Gastrocnemius medialis (tissue), 4 donors: Measurements from ENCODE around the gene NRG3.

Experiments used
- CTCF ChIP-seq, 5 experiments: fragments of 450-650 bp in 3 of 5; fragments of 200-600 bp in 2 of 5; sonication (generic) in 2 of 5; IDR thresholded peaks in 4 of 5; conservative IDR thresholded peaks in 1 of 5; 1 replicate in 4 of 5; 2 replicates in 1 of 5; pipeline ENCODE4 v1.5.1; 2016 to 2019; ENCODE audit warnings: antibody characterized with exemption in 5 of 5, mild to moderate bottlenecking in 3 of 5, moderate library complexity in 3 of 5
- POLR2A ChIP-seq, 2 donors: fragments of 450-650 bp; IDR thresholded peaks; one replicate each; pipeline ENCODE4 v1.6.1; 2017; ENCODE audit warnings: antibody characterized with exemption in 2 of 2, mild to moderate bottlenecking in 2 of 2, moderate library complexity in 2 of 2

- TF ChIP-seq CTCF (IDR thresholded peaks at IDR 0.05 in 4 of 5, conservative IDR thresholded peaks at IDR 0.05 in 1 of 5) (no peak), POLR2A (IDR thresholded peaks at IDR 0.05) (no peak)
These were observed 120.3 kb downstream of the NRG3 start for GRCh38 chr10:81995254-81995653.
